Mesodermal cell (in vitro differentiated cells): ENCODE data around the gene CTU1.

Source experiments
- H3K27ac ChIP-seq: 2 replicates; pipeline ENCODE4 v1.7.0; 2013; ENCODE audit warnings: mild to moderate bottlenecking, low read depth, low read length, moderate library complexity; ENCODE audit not compliant: severe bottlenecking
- H3K36me3 ChIP-seq: 2 replicates; pipeline ENCODE4 v1.7.1; 2013; ENCODE audit warnings: mild to moderate bottlenecking, low read length, moderate library complexity; ENCODE audit not compliant: control insufficient read depth, insufficient read depth
- H3K4me1 ChIP-seq: one replicate; pipeline ENCODE4 v1.7.1; 2013; ENCODE audit warnings: mild to moderate bottlenecking, low read length; ENCODE audit not compliant: insufficient read depth, control insufficient read depth, poor library complexity, severe bottlenecking
- H3K4me3 ChIP-seq: 2 replicates; pipeline ENCODE4 v1.7.0; 2013; ENCODE audit warnings: low read length, control low read depth, mild to moderate bottlenecking; ENCODE audit not compliant: insufficient read depth, poor library complexity, severe bottlenecking; ENCODE audit errors: extremely low read depth
- H3K9me3 ChIP-seq: 2 replicates; pipeline ENCODE4 v1.7.1; 2013; ENCODE audit warnings: mild to moderate bottlenecking, low read length, moderate library complexity; ENCODE audit not compliant: control insufficient read depth
- WGBS, 2 experiments: methylation state at CpG; one replicate each; pipeline ENCODE4 v1.1.5; 2013; ENCODE audit warnings: missing lambda C conversion rate in 2 of 2; ENCODE audit not compliant: insufficient coverage in 2 of 2; 5-methylcytosine and 5-hydroxymethylcytosine counted together

The CTU1 gene

GRCh38 chr19:51094696-51095279, 13.4 kb downstream of the CTU1 start:
- no peaks in the 10 kb centered on the region for H3K4me1 ChIP-seq
- 12 to 34% methylated on average over 8 to 11 of the region's 15 CpGs for WGBS, 2 experiments
- H3K36me3 ChIP-seq: peaks cover 11% of the 10 kb centered on the region
- H3K4me3 ChIP-seq: no peak overlapping the region
- H3K9me3 ChIP-seq: no peaks in the 10 kb centered on the region
- no peak overlapping the region for H3K27ac ChIP-seq

GRCh38 chr19:51093510-51094345, 14.5 kb downstream of the CTU1 start:
- WGBS, 2 experiments: 83 to 84% methylated on average over 17 to 22 of the region's 22 CpGs
- Histone ChIP-seq H3K4me3 (no peak overlapping the region), H3K36me3 (peaks cover 7% of the 10 kb centered on the region), H3K4me1 (no peaks in the 10 kb centered on the region), H3K27ac (no peak overlapping the region), H3K9me3 (no peaks in the 10 kb centered on the region)

DNA sequence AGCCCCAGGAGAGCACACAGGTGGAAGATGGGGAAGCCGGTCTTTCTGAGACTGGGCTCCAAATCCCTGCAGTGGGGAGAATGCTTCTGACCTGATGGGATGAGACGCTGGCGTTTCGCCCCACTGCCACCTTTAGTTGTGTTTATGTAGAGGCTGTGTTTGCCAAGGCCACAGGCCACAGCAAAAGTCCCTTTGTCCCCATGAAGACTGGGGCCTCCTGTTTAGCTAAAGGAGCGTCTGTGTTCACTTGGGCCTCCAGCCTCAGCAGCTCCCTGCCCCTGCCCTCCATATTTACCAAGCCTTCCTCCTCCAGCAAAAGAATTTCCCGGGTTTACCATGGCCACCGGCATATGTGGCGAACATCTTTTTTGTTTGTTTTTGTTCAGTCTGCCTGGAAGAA, 15.1 kb downstream of the CTU1 start:
- no peaks in the 10 kb centered on the region for H3K4me1 ChIP-seq
- peaks cover 4% of the 10 kb centered on the region for H3K36me3 ChIP-seq
- H3K4me3 ChIP-seq: no peak overlapping the region
- no peak overlapping the region for H3K27ac ChIP-seq
- no peaks in the 10 kb centered on the region for H3K9me3 ChIP-seq
- WGBS, 2 experiments: 91% methylated on average over 6 to 8 of the region's 8 CpGs

GRCh38 chr19:51091895-51092873, 16.0 kb downstream of the CTU1 start:
- no peaks in the 10 kb centered on the region for H3K4me1 ChIP-seq
- H3K36me3 ChIP-seq: no peaks in the 10 kb centered on the region
- no peak overlapping the region for H3K4me3 ChIP-seq
- H3K9me3 ChIP-seq: no peaks in the 10 kb centered on the region
- WGBS, 2 experiments: 72 to 74% methylated on average over 10 to 12 of the region's 16 CpGs
- H3K27ac ChIP-seq: no peak overlapping the region

DNA sequence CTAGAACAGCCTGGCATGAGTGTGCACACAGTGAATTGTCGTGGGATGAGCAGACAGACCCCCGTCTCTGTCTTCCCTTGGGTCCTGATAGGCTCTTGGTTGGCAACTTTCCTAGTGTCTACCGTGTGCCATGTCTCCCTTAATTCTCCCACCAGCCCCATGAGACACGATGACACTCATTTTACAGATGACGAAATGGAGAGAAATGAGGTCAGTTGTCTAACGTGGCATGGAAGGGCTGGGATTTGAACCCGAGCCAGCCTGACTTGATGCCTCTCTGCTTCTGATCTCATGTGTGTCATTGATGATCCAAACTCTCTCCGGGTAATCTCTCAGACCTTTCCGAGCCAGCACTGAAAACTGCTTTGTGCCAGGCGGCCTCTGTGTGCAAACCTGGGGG, 17.1 kb downstream of the CTU1 start:
- Histone ChIP-seq H3K9me3 (no peaks in the 10 kb centered on the region), H3K4me3 (no peak overlapping the region), H3K27ac (no peak overlapping the region), H3K4me1 (no peaks in the 10 kb centered on the region), H3K36me3 (no peaks in the 10 kb centered on the region)
- 92% methylated on average over 9 to 10 of the region's 10 CpGs for WGBS, 2 experiments

DNA sequence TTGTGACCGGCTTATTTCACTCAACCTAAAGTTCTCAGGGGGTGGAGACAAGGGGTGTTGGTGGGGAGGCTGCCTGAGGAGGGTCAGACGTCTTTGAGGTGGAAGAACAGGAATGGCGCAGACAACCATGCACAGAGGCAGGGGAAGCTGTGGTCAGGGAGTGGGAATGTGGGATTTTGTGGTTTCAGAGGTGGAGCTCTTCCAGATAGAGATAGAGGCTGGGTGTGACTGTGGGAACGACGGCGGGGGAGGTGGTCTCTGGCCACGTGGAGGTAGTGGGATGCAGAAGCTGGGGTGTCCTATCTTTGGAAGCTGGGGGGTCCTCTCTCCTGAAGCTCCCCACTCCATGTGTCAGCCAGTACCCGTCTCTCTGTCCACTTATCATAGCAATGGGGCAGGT, 17.7 kb downstream of the CTU1 start:
- Histone ChIP-seq H3K9me3 (no peaks in the 10 kb centered on the region), H3K4me1 (no peaks in the 10 kb centered on the region), H3K4me3 (no peak overlapping the region), H3K27ac (no peak overlapping the region), H3K36me3 (no peaks in the 10 kb centered on the region)
- 83 to 84% methylated on average over 3 to 6 of the region's 8 CpGs for WGBS, 2 experiments

- H3K9me3 ChIP-seq: no peaks in the 10 kb centered on the region
- no peaks in the 10 kb centered on the region for H3K36me3 ChIP-seq
- no peak overlapping the region for H3K27ac ChIP-seq
- H3K4me1 ChIP-seq: no peaks in the 10 kb centered on the region
- 94 to 95% methylated on average over 13 of the region's 17 CpGs for WGBS, 2 experiments
- no peak overlapping the region for H3K4me3 ChIP-seq
Observed at GRCh38 chr19:51089786-51090185, 18.4 kb downstream of the CTU1 start.

DNA sequence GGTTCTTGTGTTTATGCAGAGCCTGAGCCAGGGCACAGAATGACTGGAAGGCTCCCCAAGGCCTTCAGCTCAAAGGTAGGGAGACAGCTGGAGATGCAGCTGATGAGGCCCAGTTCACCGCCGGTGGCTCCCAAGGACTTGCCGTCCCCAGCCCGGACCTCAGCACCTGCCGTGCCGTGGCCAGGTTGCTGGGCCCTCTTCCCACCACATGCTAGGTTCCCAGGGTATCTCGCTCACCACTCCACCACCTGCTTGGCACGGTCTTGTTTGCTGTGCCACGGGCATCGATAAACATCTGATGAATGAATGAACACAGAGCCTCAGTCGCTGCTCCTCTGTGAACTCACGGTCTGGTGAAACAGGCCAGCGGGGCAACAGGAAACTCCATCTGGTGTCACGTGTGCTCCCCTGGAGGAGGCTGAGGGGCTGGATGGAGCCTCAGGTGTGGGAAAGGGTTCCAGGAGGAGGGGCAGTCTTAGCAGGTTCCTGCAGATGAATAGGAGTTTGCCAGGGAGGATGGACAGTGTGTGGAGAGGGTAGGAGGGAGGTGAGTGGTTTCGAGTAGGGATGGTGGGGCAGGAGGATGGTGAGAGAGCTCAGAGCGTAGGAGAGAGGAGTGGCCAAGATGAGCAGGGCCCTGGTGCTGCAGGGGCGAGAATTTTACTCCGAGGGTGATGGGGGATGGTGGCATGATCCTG, 21.9 kb downstream of the CTU1 start:
- H3K4me1 ChIP-seq: no peaks in the 10 kb centered on the region
- H3K4me3 ChIP-seq: no peak overlapping the region
- no peaks in the 10 kb centered on the region for H3K36me3 ChIP-seq
- H3K9me3 ChIP-seq: no peaks in the 10 kb centered on the region
- WGBS, 2 experiments: 82 to 84% methylated on average over 18 of the region's 18 CpGs
- H3K27ac ChIP-seq: no peak overlapping the region

- no peaks in the 10 kb centered on the region for H3K36me3 ChIP-seq
- H3K4me3 ChIP-seq: no peak overlapping the region
- WGBS, 2 experiments: 89 to 93% methylated on average over 6 of the region's 7 CpGs
- H3K4me1 ChIP-seq: no peaks in the 10 kb centered on the region
- no peaks in the 10 kb centered on the region for H3K9me3 ChIP-seq
- H3K27ac ChIP-seq: no peak overlapping the region
Observed at GRCh38 chr19:51084505-51084904, 23.7 kb downstream of the CTU1 start.

GRCh38 chr19:51083783-51084182, 24.4 kb downstream of the CTU1 start:
- 88 to 89% methylated on average over 7 to 9 of the region's 14 CpGs for WGBS, 2 experiments
- H3K9me3 ChIP-seq: no peaks in the 10 kb centered on the region
- no peaks in the 10 kb centered on the region for H3K36me3 ChIP-seq
- H3K27ac ChIP-seq: no peak overlapping the region
- H3K4me1 ChIP-seq: no peaks in the 10 kb centered on the region
- no peak overlapping the region for H3K4me3 ChIP-seq
